ENCODE measurements around the gene RAB6D. TPM values are rescaled to one million over a fixed set of nuclear protein-coding genes. Genes with fewer than 3 reads are reported as not detected.
"Not testable (repeated sequence)": the region's sequence is repeated elsewhere in the genome, so short reads cannot be mapped to it uniquely, and the experiment has no call there.

RAB6D gene
- total and polyA plus RNA-seq, 2 of the 13 experiments (the other 11 are each of a cell fraction or from before 2014, with no cell fraction given) = 0.01 TPM; not detected in 1

GRCh38 chr2:131335319-131335718 lies 28.6 kb downstream of the RAB6D start:
- H3K79me2 ChIP-seq (ENCODE audit: insufficient read depth, low read length); H3K27me3 ChIP-seq (ENCODE audit: control insufficient read depth in 1 of 2, insufficient read depth in 2 of 2, low read length in 2 of 2); H3K4me2 ChIP-seq (ENCODE audit: low read depth, low read length); H3K4me1 ChIP-seq (ENCODE audit: insufficient read depth, low read length); H3K9ac ChIP-seq (ENCODE audit: insufficient read depth, low read depth, low read length); BruUV-seq (replicated peaks); H3K27ac ChIP-seq (ENCODE audit: extremely low read length, insufficient read depth, low read length); POLR2A ChIA-PET; H3K9me3 ChIP-seq (ENCODE audit: low read length); H3K36me3 ChIP-seq (replicated peaks in 1 of 2; ENCODE audit: control insufficient read depth in 1 of 2, insufficient read depth in 2 of 2, low read length in 2 of 2); H4K20me1 ChIP-seq (ENCODE audit: insufficient read depth, low read length); FAIRE-seq; H2AFZ ChIP-seq (ENCODE audit: low read length); H3K4me3 ChIP-seq (replicated peaks in 1 of 3; ENCODE audit: insufficient read depth in 1 of 3, low read depth in 2 of 3, low read length in 3 of 3): not testable (repeated sequence)
- CTCF ChIA-PET (ENCODE audit: low intra/inter-chr PET ratio, low total read pairs) = interaction anchor here (1.7 kb wide), 1 partner anchor 181 kb away, joined by 12 read pairs; no protein-coding TSS in a partner anchor
- DNase-seq (ENCODE audit: low spot score) (peak; percentile 43), ATAC-seq (peak; percentile 76)
- TF ChIP-seq SMC3 (IDR thresholded peaks at IDR 0.05; ENCODE audit: low read length) (peak; percentile 40; the same call in 1 of the 2 replicates), STAG1 (CRISPR knock-in tag; IDR thresholded peaks at IDR 0.05) (peak; percentile 66), CTCF (CRISPR knock-in tag; IDR thresholded peaks at IDR 0.05) (peak; percentile 69)
- WGBS (ENCODE audit: low lambda C conversion rate) = 0% methylated on average over 6 of the region's 6 CpGs
- in situ Hi-C loops (cut with HindIII; ENCODE audit: extremely low pct_ligation_motif_present, low pct_unique_long_range_greater_than_20kb) = loop anchor here (10.0 kb wide), 1 partner anchor 191 kb away; no protein-coding TSS in a partner anchor
- intact Hi-C loops (cut with micrococcal nuclease; ENCODE audit: unreplicated experiment) = loop anchor here (1.0 kb wide), 1 partner anchor 181 kb away; no protein-coding TSS in a partner anchor

- TF ChIP-seq RAD51 (IDR thresholded peaks at IDR 0.05; ENCODE audit: borderline replicate concordance) = peak; percentile 80
- TF ChIP-seq USF2 (IDR thresholded peaks at IDR 0.05; ENCODE audit: low read depth, low read length) = peak; percentile 58
- H3K79me2 ChIP-seq (ENCODE audit: insufficient read depth, low read length); DNase-seq (ENCODE audit: low spot score); H2AFZ ChIP-seq (ENCODE audit: low read length); H3K9ac ChIP-seq (ENCODE audit: insufficient read depth, low read depth, low read length); H3K27me3 ChIP-seq (ENCODE audit: control insufficient read depth in 1 of 2, insufficient read depth in 2 of 2, low read length in 2 of 2); POLR2A ChIA-PET; H3K36me3 ChIP-seq (replicated peaks in 1 of 2; ENCODE audit: control insufficient read depth in 1 of 2, insufficient read depth in 2 of 2, low read length in 2 of 2); H3K27ac ChIP-seq (ENCODE audit: extremely low read length, insufficient read depth, low read length); H3K4me3 ChIP-seq (replicated peaks in 1 of 3; ENCODE audit: insufficient read depth in 1 of 3, low read depth in 2 of 3, low read length in 3 of 3); FAIRE-seq; intact Hi-C loops (cut with micrococcal nuclease; ENCODE audit: unreplicated experiment); H4K20me1 ChIP-seq (ENCODE audit: insufficient read depth, low read length); BruUV-seq (replicated peaks); H3K9me3 ChIP-seq (ENCODE audit: low read length); H3K4me1 ChIP-seq (ENCODE audit: insufficient read depth, low read length); ATAC-seq; H3K4me2 ChIP-seq (ENCODE audit: low read depth, low read length); TF ChIP-seq USF2 (CRISPR knock-in tag; IDR thresholded peaks at IDR 0.05; ENCODE audit: borderline replicate concordance): not testable (repeated sequence)
- CTCF ChIA-PET (ENCODE audit: low intra/inter-chr PET ratio, low total read pairs) = interaction anchor here (1.2 kb wide), 1 partner anchor 179 kb away, joined by 4 read pairs; no protein-coding TSS in a partner anchor
- in situ Hi-C loops (cut with HindIII; ENCODE audit: extremely low pct_ligation_motif_present, low pct_unique_long_range_greater_than_20kb) = loop anchor here (10.0 kb wide), 1 partner anchor 188 kb away; no protein-coding TSS in a partner anchor
- 25% methylated on average over 3 of the region's 3 CpGs for WGBS (ENCODE audit: low lambda C conversion rate)
Observed at GRCh38 chr2:131332709-131333108, 31.3 kb downstream of the RAB6D start.

- in situ Hi-C loops (cut with HindIII; ENCODE audit: extremely low pct_ligation_motif_present, low pct_unique_long_range_greater_than_20kb) = loop anchor here (10.0 kb wide), 1 partner anchor 186 kb away; no protein-coding TSS in a partner anchor
- not testable (repeated sequence) for ATAC-seq; H3K36me3 ChIP-seq (replicated peaks in 1 of 2; ENCODE audit: control insufficient read depth in 1 of 2, insufficient read depth in 2 of 2, low read length in 2 of 2)
Observed at GRCh38 chr2:131331000-131331399, 33.0 kb downstream of the RAB6D start.

More at GRCh38 chr2:131331000-131331399, 33.0 kb downstream of the RAB6D start:
- H3K27ac ChIP-seq (ENCODE audit: extremely low read length, insufficient read depth, low read length); H4K20me1 ChIP-seq (ENCODE audit: insufficient read depth, low read length); CTCF ChIA-PET (ENCODE audit: low intra/inter-chr PET ratio, low total read pairs); H3K9me3 ChIP-seq (ENCODE audit: low read length); POLR2A ChIA-PET; H3K4me3 ChIP-seq (replicated peaks in 1 of 3; ENCODE audit: insufficient read depth in 1 of 3, low read depth in 2 of 3, low read length in 3 of 3); DNase-seq (ENCODE audit: low spot score); BruUV-seq (replicated peaks); H3K79me2 ChIP-seq (ENCODE audit: insufficient read depth, low read length); H2AFZ ChIP-seq (ENCODE audit: low read length); FAIRE-seq; H3K4me2 ChIP-seq (ENCODE audit: low read depth, low read length); H3K4me1 ChIP-seq (ENCODE audit: insufficient read depth, low read length); H3K9ac ChIP-seq (ENCODE audit: insufficient read depth, low read depth, low read length); H3K27me3 ChIP-seq (ENCODE audit: control insufficient read depth in 1 of 2, insufficient read depth in 2 of 2, low read length in 2 of 2); intact Hi-C loops (cut with micrococcal nuclease; ENCODE audit: unreplicated experiment): not testable (repeated sequence)
- 80% methylated on average over 39 of the region's 43 CpGs for WGBS (ENCODE audit: low lambda C conversion rate)
